Measurements from ENCODE around the gene TNFSF10.
"Not testable (repeated sequence)": the region's sequence is repeated elsewhere in the genome, so short reads cannot be mapped to it uniquely, and the experiment has no call there.

The TNFSF10 gene

DNA sequence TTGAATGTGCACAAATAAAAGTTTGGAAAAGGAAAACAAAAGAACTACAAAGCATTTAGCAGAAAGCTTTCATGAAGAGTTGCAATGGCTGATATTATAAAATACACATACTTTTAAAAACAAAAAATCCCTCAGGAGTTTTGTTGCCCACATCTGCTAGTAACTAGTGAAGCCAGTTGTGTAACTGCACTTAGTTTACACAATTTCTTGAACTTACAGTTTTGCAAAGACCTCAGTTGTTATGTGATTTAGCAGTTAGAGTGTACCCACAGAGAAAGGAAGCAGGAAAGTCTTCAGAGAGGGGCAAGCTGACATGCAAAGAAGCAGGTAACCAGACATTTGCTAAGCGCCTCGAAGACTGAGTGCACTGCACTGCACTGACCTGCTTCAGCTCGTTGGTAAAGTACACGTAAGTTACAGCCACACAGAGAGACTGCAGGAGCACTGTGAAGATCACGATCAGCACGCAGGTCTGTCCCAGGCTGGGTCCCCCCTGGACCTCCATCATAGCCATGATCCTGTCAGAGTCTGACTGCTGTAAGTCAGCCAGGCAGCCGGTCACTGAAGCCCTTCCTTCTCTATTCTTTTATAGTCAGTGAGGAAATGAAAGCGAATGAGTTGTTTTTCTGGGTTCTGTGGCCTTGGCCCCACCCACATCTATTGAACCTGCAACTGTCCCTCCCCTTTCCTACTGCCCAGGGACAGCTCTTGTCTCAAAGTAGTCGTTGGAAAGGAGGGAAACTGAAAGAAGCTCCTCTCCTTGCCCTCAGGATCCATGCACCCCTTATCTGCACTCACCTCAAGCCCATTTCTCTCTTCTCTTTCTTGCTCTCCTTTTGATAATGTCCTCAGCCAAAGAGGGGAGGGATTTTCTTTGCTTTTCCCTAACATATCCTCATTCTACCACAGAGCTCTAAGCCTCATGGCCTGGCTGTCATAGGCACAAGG lies at the start of gene TNFSF10:
TSS of gene TNFSF10 (minus strand) at position 560 of the 948 bp plus-strand sequence. CDS start at position 514, 46 bp downstream.
- DNase-seq (ENCODE audit: low spot score) = peak; percentile 71

DNA sequence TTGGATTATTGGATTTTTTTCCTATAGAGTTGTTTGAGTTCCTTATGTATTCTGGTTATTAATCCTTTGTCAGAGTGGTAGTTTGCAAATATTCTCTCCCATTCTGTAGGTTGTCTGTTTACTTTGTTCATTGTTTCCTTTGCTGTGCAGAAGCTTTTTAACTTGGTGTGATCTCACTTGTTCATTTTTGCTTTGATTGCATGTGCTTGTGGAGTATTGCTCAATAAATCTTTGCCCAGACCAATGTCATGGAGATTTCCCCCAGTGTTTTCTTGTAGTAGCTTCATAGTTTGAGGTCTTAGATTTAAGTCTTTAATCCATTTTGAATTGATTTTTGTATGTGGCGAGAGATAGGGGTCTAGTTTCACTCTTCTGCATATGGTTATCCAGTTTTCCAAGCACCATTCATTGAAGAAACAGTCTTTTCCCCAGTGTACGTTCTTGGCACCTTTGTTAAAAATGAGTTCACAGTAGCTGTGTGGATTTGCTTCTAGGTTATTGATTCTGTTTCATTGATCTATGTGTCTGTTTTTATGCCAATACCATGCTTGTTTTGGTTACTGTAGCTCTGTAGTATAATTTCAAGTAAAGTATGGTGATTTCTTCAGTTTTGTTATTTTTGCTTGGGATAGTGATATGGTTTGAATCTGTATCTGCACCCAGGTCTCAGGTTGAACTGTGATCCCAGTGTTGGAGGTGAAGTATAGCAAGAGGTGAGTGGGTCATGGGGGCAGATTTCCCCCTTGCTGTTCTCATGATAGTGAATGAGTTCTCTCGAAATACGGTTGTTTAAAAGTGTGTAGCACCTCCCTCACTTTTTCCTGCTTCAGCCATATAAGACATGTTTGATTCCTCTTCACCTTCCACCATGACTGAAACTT lies 46.1 kb upstream of the TNFSF10 start:
- no peak for DNase-seq (ENCODE audit: low spot score)

DNA sequence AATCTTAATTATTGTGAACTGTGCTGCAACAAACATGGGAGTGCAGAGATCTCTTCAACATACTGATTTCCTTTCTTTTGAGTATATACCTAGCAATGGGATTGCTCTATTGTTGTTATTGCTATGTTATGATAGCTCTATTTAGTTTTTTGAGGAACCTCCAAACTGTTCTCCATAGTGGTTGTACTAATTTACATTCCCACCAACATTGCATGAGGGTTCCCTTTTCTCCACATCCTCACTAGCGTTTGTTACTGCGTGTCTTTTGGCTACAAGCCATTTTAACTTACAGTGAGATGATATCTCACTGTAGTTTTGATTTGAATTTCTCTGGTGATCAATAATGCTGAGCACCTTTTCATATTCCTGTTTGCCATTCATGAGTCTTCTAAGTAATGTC lies 45.5 kb upstream of the TNFSF10 start:
- no peak for DNase-seq (ENCODE audit: low spot score)

DNA sequence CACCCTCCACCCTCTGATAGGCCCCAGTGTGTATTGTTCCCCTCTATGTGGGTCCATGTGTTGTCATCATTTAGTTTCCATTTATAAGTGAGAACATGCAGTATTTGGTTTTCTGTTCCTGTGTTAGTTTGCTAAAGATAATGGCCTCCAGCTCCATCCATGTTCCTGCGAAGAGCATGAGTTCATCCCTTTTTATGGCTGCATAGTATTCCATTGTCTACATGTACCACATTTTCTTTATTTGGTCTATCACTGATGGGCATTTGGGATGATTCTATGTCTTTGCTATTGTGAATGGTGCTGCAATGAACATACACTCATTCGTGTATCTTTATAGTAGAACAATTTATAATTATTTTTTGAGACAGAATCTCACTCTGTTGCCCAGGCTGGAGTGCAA lies 43.6 kb upstream of the TNFSF10 start:
- not testable (repeated sequence) for DNase-seq (ENCODE audit: low spot score)

DNA sequence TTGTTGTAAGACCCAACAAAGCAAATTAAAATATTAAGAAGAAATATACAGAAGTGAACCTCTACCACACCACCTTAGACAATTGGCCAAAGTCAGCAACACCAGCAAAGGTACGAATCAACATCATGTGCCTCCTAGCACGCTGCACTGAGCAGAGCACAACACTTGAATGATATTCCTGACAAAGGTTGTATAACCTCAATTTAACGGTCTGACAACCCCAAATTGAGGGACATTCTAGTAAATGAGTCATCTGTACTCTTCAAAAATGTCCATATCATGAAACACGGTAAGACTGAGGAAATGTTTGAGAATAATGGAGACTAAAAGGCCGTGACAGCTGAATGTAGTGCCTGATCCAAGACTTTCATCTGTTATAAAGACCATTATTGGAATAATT lies 41.3 kb upstream of the TNFSF10 start:
- DNase-seq (ENCODE audit: low spot score) = no peak

DNA sequence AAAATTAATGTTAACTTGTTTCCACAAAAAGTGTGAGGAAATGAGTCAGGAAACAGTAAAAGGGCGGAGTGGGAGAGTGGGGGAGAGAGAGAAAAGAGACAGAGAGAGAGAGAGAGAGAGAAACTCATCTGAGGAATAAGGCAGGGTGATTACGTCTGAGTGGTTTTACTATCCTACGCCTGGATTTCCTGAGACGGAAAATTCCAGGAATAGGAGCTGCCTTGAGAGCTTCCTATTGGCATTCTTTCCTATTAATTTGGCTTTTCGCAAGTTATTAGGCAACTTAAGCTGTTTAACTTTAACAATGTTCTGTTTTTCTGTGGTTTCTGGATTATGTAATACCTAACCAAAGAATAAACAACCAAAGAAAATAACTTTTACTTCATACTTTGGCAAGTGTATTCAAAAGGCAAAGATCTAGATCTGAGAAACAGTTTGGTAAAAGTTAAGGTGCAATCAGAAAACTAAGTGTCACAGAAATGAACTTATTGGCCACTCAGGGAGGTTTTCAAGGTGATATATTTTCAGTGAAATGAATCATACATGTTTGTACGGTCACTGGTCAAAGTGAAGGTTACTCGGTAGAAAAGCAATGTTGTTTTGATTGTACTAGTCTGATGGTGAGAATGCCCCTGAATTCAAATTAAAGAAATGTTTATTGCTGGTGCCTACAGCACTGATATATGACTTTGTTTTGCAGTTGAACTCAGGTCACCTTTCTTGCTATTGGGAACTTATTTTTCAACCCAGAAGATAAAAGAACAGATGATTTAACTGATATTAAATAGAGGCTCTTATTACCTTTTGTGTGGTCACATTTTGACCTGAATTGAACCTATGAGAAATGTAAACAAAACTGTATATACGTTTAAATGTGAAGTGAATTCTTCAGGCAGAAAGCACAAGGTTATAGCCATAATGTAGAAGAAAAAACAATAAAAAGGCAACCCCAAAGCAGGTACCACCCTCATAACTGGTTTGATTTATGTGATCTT lies 39.9 kb upstream of the TNFSF10 start:
- no peak for DNase-seq (ENCODE audit: low spot score)

DNA sequence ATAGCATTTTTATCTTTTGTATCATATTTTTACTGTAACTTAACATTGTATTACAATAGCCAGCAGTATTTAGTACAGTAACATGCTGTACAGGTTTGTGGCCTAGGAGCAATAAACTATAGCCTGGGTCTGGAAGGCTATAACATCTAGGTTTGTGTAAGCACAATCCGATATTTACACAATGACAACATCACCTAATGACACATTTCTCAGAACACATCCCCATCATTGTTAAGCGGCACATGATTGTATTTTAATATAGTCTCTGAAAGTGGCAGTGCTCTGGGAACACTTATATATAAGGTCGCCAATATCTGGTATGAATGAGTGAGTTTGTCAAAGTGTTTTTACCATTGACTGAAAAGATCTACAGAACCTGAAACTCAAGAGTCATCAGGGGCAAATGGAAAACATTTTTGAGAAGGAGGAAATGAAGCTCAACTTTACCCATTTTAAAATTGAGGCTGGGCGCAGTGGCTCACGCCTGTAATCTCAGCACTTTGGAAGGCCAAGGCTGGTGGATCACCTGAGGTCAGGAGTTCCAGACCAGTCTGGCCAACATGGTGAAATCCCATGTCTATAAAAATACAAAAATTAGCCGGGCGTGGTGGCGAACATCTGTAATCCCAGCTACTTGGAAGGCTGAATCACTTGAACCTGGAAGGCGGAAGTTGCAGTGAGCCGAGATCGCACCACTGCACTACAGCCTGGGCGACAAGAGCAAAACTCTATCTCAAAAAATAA lies 38.8 kb upstream of the TNFSF10 start:
- DNase-seq (ENCODE audit: low spot score) = no peak

DNA sequence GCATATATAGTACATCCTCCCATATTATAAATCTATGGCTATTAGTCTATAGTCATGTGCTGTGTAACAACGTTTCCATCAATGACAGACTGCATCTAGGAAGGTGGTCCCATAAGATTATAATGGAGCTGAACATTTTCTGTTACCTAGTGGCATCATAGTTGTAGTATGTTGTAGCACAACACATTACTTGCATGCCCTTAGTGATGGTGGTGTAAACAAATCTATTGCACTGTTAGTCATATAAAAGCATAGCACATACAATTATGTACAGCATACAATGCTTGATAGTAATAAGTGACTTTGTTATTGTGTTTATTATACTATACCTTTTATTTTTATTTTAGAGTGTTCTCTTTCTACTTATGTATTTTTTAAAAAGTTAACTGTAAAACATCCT lies 37.4 kb upstream of the TNFSF10 start:
- DNase-seq (ENCODE audit: low spot score) = no peak

DNA sequence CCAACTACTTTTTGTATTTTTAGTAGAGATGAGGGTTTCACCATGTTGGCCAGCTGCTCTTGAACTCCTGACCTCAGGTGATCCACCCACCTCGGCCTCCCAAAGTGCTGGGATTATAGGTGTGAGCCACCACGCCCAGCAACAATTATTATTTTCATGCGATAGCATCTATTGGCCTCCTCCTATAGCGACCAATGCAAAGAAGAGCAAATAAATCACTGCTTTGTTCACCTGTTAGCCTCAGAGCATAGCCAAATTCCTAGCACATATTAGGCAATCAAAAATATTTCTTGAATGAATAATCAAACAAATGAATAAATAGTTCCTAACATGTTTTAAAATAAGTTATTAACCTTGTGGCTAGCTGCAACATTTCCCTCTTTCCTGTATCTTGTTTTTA lies 36.8 kb upstream of the TNFSF10 start:
- DNase-seq (ENCODE audit: low spot score) = no peak

DNA sequence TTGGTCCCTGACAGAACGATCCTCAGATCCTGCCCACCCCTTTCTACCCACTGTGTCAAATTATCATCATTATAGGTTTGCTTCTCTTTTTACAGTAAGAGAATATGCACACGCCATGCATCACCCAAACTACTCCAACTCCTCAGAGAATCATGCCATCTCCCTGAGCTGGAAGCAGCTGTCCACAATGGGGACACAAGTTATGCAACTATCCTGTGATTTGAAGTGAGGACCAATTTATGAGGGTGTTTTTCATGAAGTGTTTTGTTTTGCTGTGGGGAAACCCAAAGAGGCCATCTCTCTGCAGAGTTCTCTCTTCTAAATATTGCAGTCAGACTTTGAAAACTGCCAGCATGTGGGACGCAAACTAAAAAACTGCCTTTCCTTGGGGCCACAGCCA lies 35.8 kb upstream of the TNFSF10 start:
- DNase-seq (ENCODE audit: low spot score) = no peak

DNA sequence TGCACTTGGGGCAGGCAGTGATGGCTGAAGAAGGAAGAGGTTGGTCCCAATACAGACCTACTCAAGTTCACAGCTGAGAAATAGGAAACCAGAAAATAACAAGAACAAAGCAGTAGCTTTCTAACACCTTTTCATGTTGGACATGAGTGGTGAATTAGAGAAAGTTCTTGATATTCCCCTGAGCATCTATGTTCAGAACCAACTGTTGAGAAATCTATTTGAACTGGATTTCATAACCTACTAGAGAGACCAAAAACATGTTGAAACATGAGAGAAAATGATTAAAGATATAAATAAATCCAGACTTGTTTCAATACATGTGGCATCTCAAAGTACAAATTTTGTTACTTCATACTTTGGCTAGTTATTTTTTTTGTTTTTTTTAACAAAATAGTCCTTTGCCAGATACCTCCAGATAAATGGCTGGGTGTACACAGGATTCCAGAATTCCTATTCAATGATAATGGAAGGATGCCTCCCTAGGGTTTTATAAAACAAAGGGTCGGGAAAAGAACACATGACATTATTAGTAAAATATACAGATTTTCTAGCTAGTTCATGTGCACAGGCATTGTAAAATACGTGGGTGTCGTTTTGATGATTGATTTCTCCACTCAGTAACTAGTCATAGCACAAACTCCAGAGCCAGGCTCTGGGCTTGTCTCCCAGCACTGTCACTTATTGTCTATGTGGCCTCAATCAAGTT lies 34.4 kb upstream of the TNFSF10 start:
- no peak for DNase-seq (ENCODE audit: low spot score)

DNA sequence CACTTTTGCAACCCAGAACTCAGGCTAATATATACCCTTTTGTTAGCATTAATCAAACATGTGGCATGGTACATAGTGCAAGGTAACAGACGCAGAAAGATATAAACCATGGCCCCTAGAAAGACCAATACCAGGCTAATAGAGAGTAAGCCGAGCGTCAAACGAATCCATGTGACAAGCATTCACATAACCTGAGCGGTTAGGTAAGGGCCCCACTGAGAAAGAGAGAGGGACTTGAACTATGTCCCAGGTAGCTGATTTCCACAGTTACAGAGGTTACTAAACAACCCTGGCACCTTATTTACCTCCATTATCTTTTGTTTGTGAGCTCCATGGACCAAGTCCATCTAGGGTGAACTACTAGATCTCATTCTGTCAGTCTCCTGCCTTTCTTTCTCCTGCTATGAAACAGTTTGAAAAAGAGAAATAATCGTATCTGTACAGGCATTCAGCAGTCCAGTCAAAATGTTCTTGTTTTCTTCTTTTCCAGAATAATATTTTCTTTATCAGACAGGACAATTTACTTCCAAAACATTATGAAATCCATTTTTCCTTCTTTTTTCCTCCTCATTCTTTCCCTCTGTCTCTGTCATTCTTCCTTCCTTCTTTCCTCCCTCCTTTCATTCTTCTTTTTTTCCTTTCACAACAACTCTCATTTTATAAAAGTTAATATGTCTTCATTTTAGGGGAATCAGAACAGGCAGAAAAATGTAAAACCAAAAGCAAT lies 30.5 kb upstream of the TNFSF10 start:
- no peak for DNase-seq (ENCODE audit: low spot score)

DNA sequence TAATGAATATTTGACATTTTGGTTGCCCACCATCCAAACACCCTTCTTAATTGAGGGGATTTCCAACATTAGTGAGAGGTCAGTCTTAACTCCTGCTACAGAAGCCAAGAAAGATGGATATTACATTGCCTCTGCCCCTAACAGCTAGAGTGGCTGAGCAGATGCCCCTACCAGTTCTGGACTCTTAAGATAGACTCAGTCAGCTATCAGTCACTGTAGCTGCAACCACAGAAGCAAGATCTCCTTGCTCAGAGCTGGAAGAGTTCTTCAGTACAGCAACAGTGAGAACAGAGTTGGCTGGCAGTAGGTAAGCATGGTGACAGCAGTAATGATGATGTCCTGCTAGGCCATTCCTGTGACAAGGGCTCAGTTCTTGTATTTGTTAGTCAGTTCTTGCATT lies 29.4 kb upstream of the TNFSF10 start:
- DNase-seq (ENCODE audit: low spot score) = no peak

DNA sequence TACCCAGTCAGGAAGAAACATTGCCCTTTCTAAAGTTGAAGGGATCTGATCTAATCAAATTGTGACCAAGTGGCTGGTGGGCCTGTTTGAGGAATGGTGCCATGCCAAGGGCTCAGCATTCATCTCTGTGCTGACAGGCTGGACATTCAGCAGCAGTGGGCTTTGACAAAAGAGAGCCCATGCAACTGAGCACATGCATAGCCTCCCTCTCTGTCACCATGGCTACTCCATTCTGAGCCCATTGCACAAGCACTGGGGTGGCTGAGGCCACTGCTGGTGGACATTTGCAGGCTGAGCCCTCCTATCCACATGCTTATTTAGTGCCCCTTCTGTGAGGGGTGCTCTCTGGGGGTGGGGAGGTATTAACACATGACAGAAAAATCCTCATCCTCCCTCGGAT lies 28.6 kb upstream of the TNFSF10 start:
- DNase-seq (ENCODE audit: low spot score) = no peak

DNA sequence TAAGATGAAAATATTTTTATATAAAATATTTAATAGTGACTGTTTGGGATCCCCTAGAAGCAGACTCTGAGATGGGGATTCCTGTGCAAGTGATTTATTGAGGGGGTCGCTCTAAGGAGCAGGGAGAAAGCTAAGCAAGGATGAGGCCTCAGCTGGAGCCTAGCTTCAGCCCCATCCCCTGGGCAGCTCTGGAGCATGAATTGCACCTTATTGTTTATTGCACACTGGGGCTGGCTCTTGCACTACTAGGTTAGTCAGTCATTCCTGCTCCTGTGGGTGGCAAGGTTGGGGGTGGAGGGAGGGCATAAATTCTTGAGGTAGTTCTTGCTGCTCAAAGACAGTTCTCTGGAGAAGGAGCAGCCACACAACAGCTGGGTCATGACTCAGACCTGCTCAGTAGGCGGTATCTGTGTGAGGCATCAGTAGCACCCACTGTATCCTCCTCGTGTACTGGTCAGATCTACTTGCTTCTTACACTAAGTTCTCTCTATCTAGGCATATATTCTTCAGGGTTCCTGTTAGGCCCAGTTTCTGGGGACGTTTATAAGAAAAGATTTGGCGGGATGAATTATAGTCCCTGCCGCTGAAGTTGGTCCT lies 27.2 kb upstream of the TNFSF10 start:
- DNase-seq (ENCODE audit: low spot score) = no peak

DNA sequence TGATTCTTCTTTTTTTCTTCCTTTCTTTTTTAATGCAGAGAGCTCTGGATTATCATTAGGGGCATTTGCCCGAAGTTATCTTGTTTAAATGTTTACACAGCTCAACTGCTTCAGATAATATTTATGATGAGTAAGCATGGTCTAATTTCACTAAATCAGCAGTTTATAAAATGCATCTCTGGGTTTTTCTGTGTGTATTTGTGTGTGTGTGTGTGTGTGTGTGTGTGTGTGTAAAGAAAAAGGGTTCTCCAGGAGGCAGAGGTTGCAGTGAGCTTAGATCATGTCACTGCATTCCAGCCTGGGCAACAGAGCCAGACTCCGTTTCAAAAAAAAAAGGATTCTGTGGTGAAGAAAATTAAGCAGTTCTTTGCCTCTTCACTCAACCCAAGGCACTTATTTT lies 25.9 kb upstream of the TNFSF10 start:
- no peak for DNase-seq (ENCODE audit: low spot score)

DNA sequence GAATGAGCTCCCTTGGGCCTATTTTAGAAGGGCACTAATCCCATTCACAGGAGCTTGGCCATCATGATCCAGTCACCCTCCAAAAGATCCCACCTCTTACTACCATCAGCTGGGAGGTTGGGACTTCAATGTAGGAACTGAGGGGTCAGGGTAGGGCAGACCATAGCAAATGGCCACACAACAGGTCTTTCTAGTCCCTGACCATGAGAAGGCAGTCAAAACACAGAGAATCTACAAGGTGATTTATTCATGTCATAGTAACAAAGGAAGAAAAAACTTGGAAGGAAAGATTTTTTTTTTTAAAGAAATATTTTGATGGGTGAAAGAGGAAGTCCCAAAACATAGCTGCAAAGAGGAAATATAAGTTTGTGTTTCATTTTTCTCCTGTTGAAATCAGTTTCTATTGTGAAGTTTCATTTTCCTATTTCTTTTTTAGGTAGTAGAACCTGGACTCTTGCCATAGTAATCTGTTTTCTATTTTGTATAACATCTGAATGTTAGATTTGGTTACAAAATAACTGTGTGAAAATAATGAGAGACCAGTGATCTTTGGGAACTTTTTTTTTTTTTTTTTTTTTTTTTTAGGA lies 23.5 kb upstream of the TNFSF10 start:
- DNase-seq (ENCODE audit: low spot score) = peak; percentile 18

DNA sequence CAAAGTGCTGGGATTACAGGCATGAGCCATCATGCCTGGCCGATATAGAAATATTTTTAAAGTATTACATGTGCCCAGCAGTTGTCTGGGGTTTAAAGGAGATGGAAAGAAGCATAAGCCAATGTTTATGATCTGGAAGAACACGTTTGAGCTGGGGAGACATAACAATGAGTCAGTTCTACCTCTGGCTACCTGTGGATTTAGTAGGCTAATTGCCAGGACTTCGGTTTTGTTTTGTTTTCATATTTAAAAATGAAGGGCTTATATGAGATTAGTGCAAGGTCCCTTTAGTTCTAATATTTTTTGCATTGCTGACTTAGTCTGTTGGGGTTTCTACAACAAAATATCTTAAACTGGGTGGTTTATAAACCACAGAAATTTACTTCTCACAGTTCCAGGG lies 22.9 kb upstream of the TNFSF10 start:
- DNase-seq (ENCODE audit: low spot score) = no peak

DNA sequence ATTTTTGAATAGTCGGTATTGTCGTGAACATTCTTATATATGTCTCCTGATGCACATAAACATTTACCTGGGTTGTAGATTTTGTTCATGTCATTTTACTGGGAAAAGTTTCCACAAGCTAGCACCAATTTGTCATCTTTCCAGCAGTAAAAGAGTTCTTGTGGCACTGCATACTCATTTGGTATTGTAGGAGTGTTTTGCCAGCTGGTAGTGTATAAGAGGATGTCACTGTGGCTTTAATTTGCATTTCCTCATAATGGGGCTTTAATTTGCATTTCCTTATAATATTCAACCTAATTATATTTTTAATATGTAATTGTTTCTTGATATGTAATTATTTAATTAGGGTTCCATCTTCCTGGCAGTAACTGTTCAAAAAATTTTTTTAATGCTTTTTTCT lies 21.2 kb upstream of the TNFSF10 start:
- DNase-seq (ENCODE audit: low spot score) = no peak

Data from germinal center (tissue), 1 donor.